K562 (cell line): ENCODE results near the gene TMEM144. TPM values are rescaled to one million over a fixed set of nuclear protein-coding genes. Genes with fewer than 3 reads are reported as not detected.
A peak's percentile ranks its signal among the peaks of the same experiment; 100 is the strongest.

Experiments used
- BRD4 ChIP-seq: fragments of 200-600 bp; sonication (generic); IDR thresholded peaks from 2 replicates; pipeline ENCODE4 v1.6.1; 2017; ENCODE audit warnings: inconsistent platforms
- DACH1 ChIP-seq: fragments of 450-650 bp; IDR thresholded peaks from 2 replicates; pipeline ENCODE4 v1.6.1; 2018; ENCODE audit not compliant: partially characterized antibody
- FOSL1 ChIP-seq: fragments of 200-800 bp; sonication (Bioruptor generic); conservative IDR thresholded peaks from 2 replicates; pipeline ENCODE4 v1.6.1; 2016; ENCODE audit warnings: missing genetic modification characterization, missing compliant biosample characterization
- KLF10 ChIP-seq: fragments of 250-450 bp; sonication (Bioruptor Pico); IDR thresholded peaks from 2 replicates; pipeline ENCODE4 v1.6.1; 2021; ENCODE audit warnings: matching md5 sums
- MLX ChIP-seq, 2 experiments: fragments of 450-650 bp in 1 of 2; sonication (generic) in 1 of 2; formaldehyde crosslinking; conservative IDR thresholded peaks; 2 replicates each; pipeline versions ENCODE4 v1.4.0 to v1.8.1; 2020 to 2022; ENCODE audit warnings: mild to moderate bottlenecking in 1 of 2, missing genetic modification reagents in 1 of 2
- MTA2 ChIP-seq: fragments of 450-650 bp; IDR thresholded peaks from 2 replicates; pipeline ENCODE4 v1.6.1; 2016; ENCODE audit warnings: low read depth
- MYNN ChIP-seq, 2 experiments: sonication (generic); formaldehyde crosslinking in 1 of 2; IDR thresholded peaks; 2 replicates each; pipeline versions ENCODE4 v1.5.0 to v1.6.1; 2016 to 2020; ENCODE audit warnings: antibody characterized with exemption in 1 of 2, missing genetic modification reagents in 1 of 2
- NFE2L1 ChIP-seq: fragments of 450-650 bp; IDR thresholded peaks from 2 replicates; pipeline ENCODE4 v1.6.1; 2016; ENCODE audit warnings: missing genetic modification characterization, low read depth, mild to moderate bottlenecking, missing compliant biosample characterization, moderate library complexity, borderline replicate concordance
- NFRKB ChIP-seq: fragments of 450-650 bp; IDR thresholded peaks from 2 replicates; pipeline ENCODE4 v1.6.1; 2016; ENCODE audit warnings: low read depth
- PML ChIP-seq: IDR thresholded peaks from 2 replicates; pipeline ENCODE4 v1.6.1; 2012; ENCODE audit warnings: low read length, inconsistent platforms
- RBM34 ChIP-seq: fragments of 200-400 bp; formaldehyde crosslinking; IDR thresholded peaks from 2 replicates; pipeline ENCODE4 v1.6.1; 2018; ENCODE audit warnings: low read length, borderline replicate concordance; ENCODE audit not compliant: insufficient read depth
- SMAD4 ChIP-seq: fragments of 250-450 bp; sonication (Bioruptor Pico); conservative IDR thresholded peaks from 2 replicates; pipeline ENCODE4 v1.8.0; 2021; ENCODE audit warnings: inconsistent platforms, mild to moderate bottlenecking, moderate library complexity
- STAG1 ChIP-seq: sonication (generic); formaldehyde crosslinking; IDR thresholded peaks from 2 replicates; pipeline ENCODE4 v1.5.0; 2020; ENCODE audit warnings: missing genetic modification reagents, borderline replicate concordance
- XRCC3 ChIP-seq: fragments of 450-650 bp; IDR thresholded peaks from 2 replicates; pipeline ENCODE4 v1.6.1; 2017; ENCODE audit warnings: mild to moderate bottlenecking, moderate library complexity
- ZNF124 ChIP-seq: sonication (generic); formaldehyde crosslinking; IDR thresholded peaks from 2 replicates; pipeline ENCODE4 v1.8.1; 2022; ENCODE audit warnings: missing genetic modification reagents
- ZZZ3 ChIP-seq: fragments of 450-650 bp; IDR thresholded peaks from 2 replicates; pipeline ENCODE4 v1.6.1; 2016; ENCODE audit warnings: antibody characterized with exemption, mild to moderate bottlenecking, moderate library complexity
- polyA plus RNA-seq, 8 experiments: library from polyadenylated mRNA; depleted of rRNA in 4 of 8; stranded (reverse) in 5 of 8; unstranded in 3 of 8; fragments of >200 nt; fragmentation: Nextera tagmentation in 2 of 8; fragmentation: Illumina TruSeq in 1 of 8; extraction: Ambion mirVana in 2 of 8; extraction: Trizol in 1 of 8; gene quantifications; 2 replicates each; pipeline versions ENCODE4 v1.2.1 to v1.2.3, GENCODE V29; 2011 to 2014; ENCODE audit warnings: inconsistent platforms in 1 of 8, missing spikeins in 1 of 8
- total RNA-seq, 7 experiments: library from RNA; depleted of rRNA in 6 of 7; stranded (reverse); fragments of >200 nt in 6 of 7; fragmentation: Illumina TruSeq in 2 of 7; extraction: Trizol in 2 of 7; gene quantifications; 2 replicates each; pipeline versions ENCODE4 v1.2.1 to v1.2.3, GENCODE V29; 2011 to 2021; ENCODE audit warnings: low replicate concordance in 1 of 7
- TF ChIP-seq, protein P1 (sequence below): sonication (generic); formaldehyde crosslinking; IDR thresholded peaks from 2 replicates; pipeline ENCODE4 v1.8.1; 2023; ENCODE audit warnings: mild to moderate bottlenecking, missing genetic modification reagents
- TF ChIP-seq, protein P2 (sequence below): fragments of 450-650 bp; conservative IDR thresholded peaks from 2 replicates; pipeline ENCODE4 v1.6.1; 2016; ENCODE audit warnings: missing genetic modification characterization, low read depth, mild to moderate bottlenecking, control low read depth, missing compliant biosample characterization
- TF ChIP-seq, protein P3 (sequence below): fragments of 250-450 bp; sonication (Bioruptor Pico); IDR thresholded peaks from 2 replicates; pipeline ENCODE4 v1.8.0; 2021; ENCODE audit warnings: mild to moderate bottlenecking, moderate library complexity
- TF ChIP-seq, protein P4 (sequence below): fragments of 250-450 bp; sonication (Bioruptor Pico); IDR thresholded peaks from 2 replicates; pipeline ENCODE4 v1.4.0; 2020; ENCODE audit warnings: borderline replicate concordance

Gene TMEM144
- total and polyA plus RNA-seq, 9 of the 15 experiments (the other 6 are each of a cell fraction or from before 2014, with no cell fraction given) = 4.0 to 12.0 (median 6.1) TPM

GRCh38 chr4:158209825-158210807 lies at the start of gene TMEM144 (continued):
- TF ChIP-seq, protein P1, sequence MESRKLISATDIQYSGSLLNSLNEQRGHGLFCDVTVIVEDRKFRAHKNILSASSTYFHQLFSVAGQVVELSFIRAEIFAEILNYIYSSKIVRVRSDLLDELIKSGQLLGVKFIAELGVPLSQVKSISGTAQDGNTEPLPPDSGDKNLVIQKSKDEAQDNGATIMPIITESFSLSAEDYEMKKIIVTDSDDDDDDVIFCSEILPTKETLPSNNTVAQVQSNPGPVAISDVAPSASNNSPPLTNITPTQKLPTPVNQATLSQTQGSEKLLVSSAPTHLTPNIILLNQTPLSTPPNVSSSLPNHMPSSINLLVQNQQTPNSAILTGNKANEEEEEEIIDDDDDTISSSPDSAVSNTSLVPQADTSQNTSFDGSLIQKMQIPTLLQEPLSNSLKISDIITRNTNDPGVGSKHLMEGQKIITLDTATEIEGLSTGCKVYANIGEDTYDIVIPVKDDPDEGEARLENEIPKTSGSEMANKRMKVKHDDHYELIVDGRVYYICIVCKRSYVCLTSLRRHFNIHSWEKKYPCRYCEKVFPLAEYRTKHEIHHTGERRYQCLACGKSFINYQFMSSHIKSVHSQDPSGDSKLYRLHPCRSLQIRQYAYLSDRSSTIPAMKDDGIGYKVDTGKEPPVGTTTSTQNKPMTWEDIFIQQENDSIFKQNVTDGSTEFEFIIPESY (CRISPR knock-in tag) = no peak
- peak; percentile 92 for TF ChIP-seq FOSL1
- no peak for TF ChIP-seq ZNF124 (CRISPR knock-in tag)
- no peak for TF ChIP-seq KLF10 (CRISPR knock-in tag)
- no peak for TF ChIP-seq ZZZ3
- peak; percentile 48; the same call in 1 of the 2 replicates for TF ChIP-seq PML
- no peak for TF ChIP-seq MTA2
- 0 out of 2 replicates have a peak, but pooled peaks have one; percentile 58 for TF ChIP-seq NFRKB
- TF ChIP-seq, protein P2, sequence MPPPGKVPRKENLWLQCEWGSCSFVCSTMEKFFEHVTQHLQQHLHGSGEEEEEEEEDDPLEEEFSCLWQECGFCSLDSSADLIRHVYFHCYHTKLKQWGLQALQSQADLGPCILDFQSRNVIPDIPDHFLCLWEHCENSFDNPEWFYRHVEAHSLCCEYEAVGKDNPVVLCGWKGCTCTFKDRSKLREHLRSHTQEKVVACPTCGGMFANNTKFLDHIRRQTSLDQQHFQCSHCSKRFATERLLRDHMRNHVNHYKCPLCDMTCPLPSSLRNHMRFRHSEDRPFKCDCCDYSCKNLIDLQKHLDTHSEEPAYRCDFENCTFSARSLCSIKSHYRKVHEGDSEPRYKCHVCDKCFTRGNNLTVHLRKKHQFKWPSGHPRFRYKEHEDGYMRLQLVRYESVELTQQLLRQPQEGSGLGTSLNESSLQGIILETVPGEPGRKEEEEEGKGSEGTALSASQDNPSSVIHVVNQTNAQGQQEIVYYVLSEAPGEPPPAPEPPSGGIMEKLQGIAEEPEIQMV (tag) = no peak
- peak; percentile 23; the same call in 1 of the 2 replicates for TF ChIP-seq SMAD4 (CRISPR knock-in tag)
- TF ChIP-seq, protein P3, sequence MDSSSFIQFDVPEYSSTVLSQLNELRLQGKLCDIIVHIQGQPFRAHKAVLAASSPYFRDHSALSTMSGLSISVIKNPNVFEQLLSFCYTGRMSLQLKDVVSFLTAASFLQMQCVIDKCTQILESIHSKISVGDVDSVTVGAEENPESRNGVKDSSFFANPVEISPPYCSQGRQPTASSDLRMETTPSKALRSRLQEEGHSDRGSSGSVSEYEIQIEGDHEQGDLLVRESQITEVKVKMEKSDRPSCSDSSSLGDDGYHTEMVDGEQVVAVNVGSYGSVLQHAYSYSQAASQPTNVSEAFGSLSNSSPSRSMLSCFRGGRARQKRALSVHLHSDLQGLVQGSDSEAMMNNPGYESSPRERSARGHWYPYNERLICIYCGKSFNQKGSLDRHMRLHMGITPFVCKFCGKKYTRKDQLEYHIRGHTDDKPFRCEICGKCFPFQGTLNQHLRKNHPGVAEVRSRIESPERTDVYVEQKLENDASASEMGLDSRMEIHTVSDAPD (CRISPR knock-in tag) = no peak
- TF ChIP-seq BRD4 = no peak
- no peak for TF ChIP-seq MLX (CRISPR knock-in tag; conservative IDR thresholded peaks at IDR 0.05)
- TF ChIP-seq MYNN (IDR thresholded peaks at IDR 0.05) = peak; percentile 48; the same call in 1 of the 2 replicates
- no peak for TF ChIP-seq MYNN (CRISPR knock-in tag; IDR thresholded peaks at IDR 0.05)
- TF ChIP-seq, protein P4, sequence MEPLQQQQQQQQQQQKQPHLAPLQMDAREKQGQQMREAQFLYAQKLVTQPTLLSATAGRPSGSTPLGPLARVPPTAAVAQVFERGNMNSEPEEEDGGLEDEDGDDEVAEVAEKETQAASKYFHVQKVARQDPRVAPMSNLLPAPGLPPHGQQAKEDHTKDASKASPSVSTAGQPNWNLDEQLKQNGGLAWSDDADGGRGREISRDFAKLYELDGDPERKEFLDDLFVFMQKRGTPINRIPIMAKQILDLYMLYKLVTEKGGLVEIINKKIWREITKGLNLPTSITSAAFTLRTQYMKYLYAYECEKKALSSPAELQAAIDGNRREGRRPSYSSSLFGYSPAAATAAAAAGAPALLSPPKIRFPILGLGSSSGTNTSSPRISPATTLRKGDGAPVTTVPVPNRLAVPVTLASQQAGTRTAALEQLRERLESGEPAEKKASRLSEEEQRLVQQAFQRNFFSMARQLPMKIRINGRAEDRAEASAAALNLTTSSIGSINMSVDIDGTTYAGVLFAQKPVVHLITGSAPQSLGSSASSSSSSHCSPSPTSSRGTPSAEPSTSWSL (CRISPR knock-in tag) = no peak
- TF ChIP-seq DACH1 = no peak
- no peak for TF ChIP-seq RBM34
- no peak for TF ChIP-seq XRCC3
- no peak for TF ChIP-seq NFE2L1
- TF ChIP-seq STAG1 (CRISPR knock-in tag) = no peak
